Mesenchymal stem cell (in vitro differentiated cells and primary cell): ENCODE measurements around the gene CD2AP.

Experiments used
- DNase-seq: peaks from one replicate; pipeline ENCODE4 v3.0.0-alpha.2; 2013
- H2AFZ ChIP-seq: one replicate; pipeline ENCODE4 v1.6.1; 2013; ENCODE audit warnings: low read depth, mild to moderate bottlenecking, control low read depth, inconsistent platforms, low read length, moderate library complexity
- H2AK5ac ChIP-seq: 2 replicates; pipeline ENCODE4 v1.6.1; 2013; ENCODE audit warnings: low read length, moderate library complexity, mild to moderate bottlenecking, inconsistent platforms; ENCODE audit not compliant: severe bottlenecking
- H2BK120ac ChIP-seq: one replicate; pipeline ENCODE4 v1.6.1; 2013; ENCODE audit warnings: low read depth, mild to moderate bottlenecking, inconsistent platforms, low read length, moderate library complexity
- H2BK12ac ChIP-seq, 2 experiments: one replicate each; pipeline ENCODE4 v1.6.1; 2013; ENCODE audit warnings: inconsistent platforms in 2 of 2, low read length in 2 of 2, mild to moderate bottlenecking in 2 of 2, moderate library complexity in 2 of 2, control low read depth in 1 of 2
- H2BK15ac ChIP-seq: one replicate; pipeline ENCODE4 v1.6.1; 2013; ENCODE audit warnings: mild to moderate bottlenecking, low read depth, inconsistent platforms; ENCODE audit not compliant: poor library complexity, severe bottlenecking
- H2BK5ac ChIP-seq: 2 replicates; pipeline ENCODE4 v1.6.1; 2013; ENCODE audit warnings: low read depth, mild to moderate bottlenecking, low read length, control low read depth, inconsistent platforms; ENCODE audit not compliant: poor library complexity, severe bottlenecking
- H3K14ac ChIP-seq, 2 experiments: one replicate each; pipeline ENCODE4 v1.6.1; 2013; ENCODE audit warnings: inconsistent platforms in 2 of 2, low read length in 2 of 2, control low read depth in 1 of 2, mild to moderate bottlenecking in 1 of 2, moderate library complexity in 1 of 2
- H3K18ac ChIP-seq, 2 experiments: one replicate each; pipeline ENCODE4 v1.6.1; 2013; ENCODE audit warnings: inconsistent platforms in 2 of 2, low read length in 2 of 2, control low read depth in 1 of 2, low read depth in 1 of 2, mild to moderate bottlenecking in 1 of 2
- H3K23ac ChIP-seq, 2 experiments: one replicate each; pipeline ENCODE4 v1.6.1; 2013; ENCODE audit warnings: inconsistent platforms in 2 of 2, low read length in 2 of 2, mild to moderate bottlenecking in 2 of 2, moderate library complexity in 2 of 2, control low read depth in 1 of 2
- H3K27ac ChIP-seq: 2 replicates; pipeline ENCODE4 v1.5.1; 2013; ENCODE audit warnings: mild to moderate bottlenecking, moderate library complexity, low read length, control low read depth, inconsistent platforms; ENCODE audit not compliant: poor library complexity, severe bottlenecking
- H3K27me3 ChIP-seq, 2 experiments: 2 replicates each; pipeline versions ENCODE4 v1.6.1 to v1.7.0; 2013; ENCODE audit warnings: low read length in 2 of 2, mild to moderate bottlenecking in 2 of 2, moderate library complexity in 2 of 2, control low read depth in 1 of 2, inconsistent platforms in 1 of 2; ENCODE audit not compliant: control insufficient read depth in 1 of 2, insufficient read depth in 1 of 2
- H3K36me3 ChIP-seq, 2 experiments: 2 replicates each; pipeline versions ENCODE4 v1.6.1 to v1.7.0; 2013; ENCODE audit warnings: low read length in 2 of 2, control low read depth in 1 of 2, inconsistent platforms in 1 of 2, low read depth in 1 of 2, mild to moderate bottlenecking in 1 of 2; ENCODE audit not compliant: insufficient read depth in 2 of 2, control insufficient read depth in 1 of 2
- H3K4ac ChIP-seq, 2 experiments: one replicate each; pipeline ENCODE4 v1.6.1; 2013; ENCODE audit warnings: inconsistent platforms in 2 of 2, low read length in 2 of 2, mild to moderate bottlenecking in 2 of 2, moderate library complexity in 2 of 2, control low read depth in 1 of 2, low read depth in 1 of 2
- H3K4me1 ChIP-seq: 2 replicates; pipeline ENCODE4 v1.6.1; 2013; ENCODE audit warnings: low read depth, low read length, control low read depth; ENCODE audit not compliant: control insufficient read depth, insufficient read depth
- H3K4me2 ChIP-seq: 2 replicates; pipeline ENCODE4 v1.6.1; 2013; ENCODE audit warnings: low read length, mild to moderate bottlenecking, inconsistent platforms; ENCODE audit not compliant: poor library complexity, severe bottlenecking
- H3K4me3 ChIP-seq, 2 experiments: 2 replicates each; pipeline versions ENCODE4 v1.5.1 to v1.7.0; 2013; ENCODE audit warnings: low read length in 2 of 2, mild to moderate bottlenecking in 2 of 2, control low read depth in 1 of 2, low read depth in 1 of 2; ENCODE audit not compliant: insufficient read depth in 1 of 2
- H3K79me1 ChIP-seq: replicated peaks from 2 replicates; pipeline ENCODE4 v1.6.1; 2013; ENCODE audit warnings: mild to moderate bottlenecking, control low read depth, low read length, inconsistent platforms; ENCODE audit not compliant: poor library complexity, severe bottlenecking
- H3K9ac ChIP-seq: 2 replicates; pipeline ENCODE4 v1.7.0; 2013; ENCODE audit warnings: mild to moderate bottlenecking, low read length, moderate library complexity
- H3K9me3 ChIP-seq: 2 replicates; pipeline ENCODE4 v1.7.0; 2013; ENCODE audit warnings: mild to moderate bottlenecking, low read length; ENCODE audit not compliant: control insufficient read depth
- H4K8ac ChIP-seq: one replicate; pipeline ENCODE4 v1.6.1; 2013; ENCODE audit warnings: inconsistent platforms, mild to moderate bottlenecking, low read length, moderate library complexity
- H4K91ac ChIP-seq: one replicate; pipeline ENCODE4 v1.6.1; 2013; ENCODE audit warnings: mild to moderate bottlenecking, low read length, inconsistent platforms
- WGBS: methylation state at CpG from one replicate; pipeline ENCODE4 v1.1.7; 2013; ENCODE audit warnings: mixed read lengths; 5-methylcytosine and 5-hydroxymethylcytosine counted together

The CD2AP gene

GRCh38 chr6:47653706-47654105 lies 176.1 kb downstream of the CD2AP start:
- Histone ChIP-seq H3K27me3 (no peaks in the 10 kb centered on the region), H3K14ac (no peak overlapping the region)
- 84% methylated on average over 5 of the region's 5 CpGs for WGBS

GRCh38 chr6:47654255-47654654 lies 176.7 kb downstream of the CD2AP start:
- WGBS, result 84% methylated on average over 4 of the region's 4 CpGs

More at GRCh38 chr6:47653706-47654105, 176.1 kb downstream of the CD2AP start:
- Histone ChIP-seq H2AK5ac (peak overlapping the region; percentile 20), H2BK5ac (no peak overlapping the region), H3K4me1 (peaks cover 7% of the 10 kb centered on the region), H2BK15ac (peak overlapping the region; percentile 34), H3K4me3 (no peak overlapping the region), H4K91ac (no peak overlapping the region), H3K27ac (no peak overlapping the region), H3K4ac (no peak overlapping the region), H3K9ac (no peak overlapping the region), H3K79me1 (no peaks in the 10 kb centered on the region), H2BK120ac (no peak overlapping the region), H3K9me3 (no peaks in the 10 kb centered on the region), H3K4me2 (no peak overlapping the region), H2BK12ac (no peak overlapping the region), H3K18ac (no peak overlapping the region), H3K23ac (no peak overlapping the region), H3K36me3 (no peaks in the 10 kb centered on the region), H4K8ac (no peak overlapping the region), H2AFZ (no peak overlapping the region)
- no peak for DNase-seq

DNA sequence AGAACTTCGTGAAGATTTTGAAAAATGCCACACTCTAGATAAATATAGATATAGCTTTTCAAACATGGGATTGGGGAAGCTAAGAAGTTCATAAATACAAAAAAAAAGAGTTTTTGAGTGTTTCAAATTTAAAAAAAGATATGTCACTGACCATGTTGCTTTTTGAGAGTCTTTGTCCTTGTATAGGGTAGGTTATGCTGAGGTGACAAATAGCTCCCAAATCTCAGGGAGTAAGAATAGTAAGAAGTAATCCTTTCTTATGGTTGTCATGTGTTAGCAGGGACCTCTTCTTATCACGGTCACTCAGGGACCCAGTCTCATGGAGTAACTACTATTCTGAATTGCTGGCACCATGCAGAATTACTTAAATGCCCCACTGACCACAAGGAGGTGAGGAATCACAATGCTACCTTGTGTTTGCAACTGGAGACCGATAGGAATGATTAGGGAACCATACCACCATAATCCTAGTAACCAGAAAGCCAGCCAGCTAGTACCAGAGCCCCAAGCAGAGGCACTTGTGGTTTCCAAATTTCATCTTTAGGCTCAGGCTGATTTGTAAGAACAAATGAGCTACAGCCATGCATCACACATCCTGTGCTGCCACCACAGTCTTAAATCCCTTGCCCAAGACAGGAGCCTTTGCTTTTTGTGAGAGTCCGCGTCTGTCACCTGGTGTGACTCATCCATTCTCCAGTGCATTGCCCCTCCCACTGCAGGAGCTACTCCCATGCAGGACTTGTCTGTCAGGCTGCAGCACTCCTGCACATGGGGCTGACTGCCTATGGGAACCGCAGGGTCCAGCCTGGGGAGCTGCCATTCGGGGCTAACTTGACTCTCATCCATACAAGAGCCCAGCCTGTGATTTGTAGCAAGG lies 178.4 kb downstream of the CD2AP start:
- Histone ChIP-seq H2BK120ac (no peak overlapping the region), H2BK12ac (no peak overlapping the region), H3K27ac (no peak overlapping the region), H3K14ac (peak overlapping the region in 1 of 2 experiments; percentile 7), H3K9ac (no peak overlapping the region), H3K9me3 (no peaks in the 10 kb centered on the region), H3K4me1 (peaks cover 7% of the 10 kb centered on the region), H3K27me3 (peaks cover 0 to 5% of the 10 kb centered on the region in 2 experiments), H2AFZ (peak overlapping the region; percentile 46), H3K4me2 (no peak overlapping the region), H4K91ac (no peak overlapping the region), H3K23ac (no peak overlapping the region), H3K18ac (peak overlapping the region in 1 of 2 experiments; percentile 11), H3K4me3 (no peak overlapping the region), H3K4ac (no peak overlapping the region), H3K79me1 (no peaks in the 10 kb centered on the region), H3K36me3 (no peaks in the 10 kb centered on the region), H2BK5ac (no peak overlapping the region), H2BK15ac (no peak overlapping the region), H4K8ac (no peak overlapping the region), H2AK5ac (no peak overlapping the region)
- DNase-seq, result peak; percentile 65
- WGBS, result 39% methylated on average over 6 of the region's 7 CpGs

More at GRCh38 chr6:47654255-47654654, 176.7 kb downstream of the CD2AP start:
- Histone ChIP-seq H3K23ac (no peak overlapping the region), H3K14ac (no peak overlapping the region), H3K9ac (no peak overlapping the region), H2BK120ac (no peak overlapping the region), H3K27ac (no peak overlapping the region), H2AK5ac (no peak overlapping the region), H4K8ac (no peak overlapping the region), H3K18ac (no peak overlapping the region), H3K27me3 (no peaks in the 10 kb centered on the region), H3K4me1 (peaks cover 7% of the 10 kb centered on the region), H3K79me1 (no peaks in the 10 kb centered on the region), H2BK5ac (no peak overlapping the region), H2AFZ (no peak overlapping the region), H2BK15ac (no peak overlapping the region), H4K91ac (no peak overlapping the region), H2BK12ac (no peak overlapping the region), H3K4ac (no peak overlapping the region), H3K4me3 (no peak overlapping the region), H3K36me3 (no peaks in the 10 kb centered on the region), H3K9me3 (no peaks in the 10 kb centered on the region), H3K4me2 (no peak overlapping the region)
- DNase-seq, result no peak

DNA sequence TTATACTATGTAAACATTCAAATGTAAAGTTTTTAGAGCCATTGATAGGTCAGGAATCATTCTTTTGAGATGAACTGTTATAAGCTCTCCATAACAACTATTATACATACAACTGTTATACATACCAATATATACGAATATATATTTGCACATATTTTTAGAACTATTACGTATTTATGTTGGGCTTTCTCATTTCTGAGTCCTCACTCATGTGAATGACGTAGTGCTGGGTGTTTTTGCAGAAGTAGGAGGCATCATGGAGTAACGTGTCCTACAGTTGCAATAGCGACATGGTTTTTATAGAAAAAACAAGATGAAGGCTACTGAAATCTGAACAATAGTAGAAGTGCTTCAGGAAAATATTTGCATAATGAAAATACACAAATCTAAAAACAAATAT lies 184.4 kb downstream of the CD2AP start:
- no peak overlapping the region for H4K8ac ChIP-seq
- no peak overlapping the region for H4K91ac ChIP-seq
- H3K4me3 ChIP-seq, result no peak overlapping the region
- H2BK15ac ChIP-seq, result no peak overlapping the region
- no peak overlapping the region for H3K27ac ChIP-seq
- H3K9ac ChIP-seq, result no peak overlapping the region
- WGBS, result 75% methylated on average over 4 of the region's 5 CpGs
- H3K79me1 ChIP-seq, result no peaks in the 10 kb centered on the region
- no peak overlapping the region for H2BK12ac ChIP-seq
- no peaks in the 10 kb centered on the region for H3K9me3 ChIP-seq
- no peak overlapping the region for H2AK5ac ChIP-seq
- no peaks in the 10 kb centered on the region for H3K36me3 ChIP-seq
- no peak overlapping the region for H3K14ac ChIP-seq
- H3K4ac ChIP-seq, result no peak overlapping the region
- H2AFZ ChIP-seq, result no peak overlapping the region
- no peak overlapping the region for H3K23ac ChIP-seq
- H3K4me2 ChIP-seq, result no peak overlapping the region
- H2BK120ac ChIP-seq, result no peak overlapping the region
- no peak for DNase-seq
- H3K18ac ChIP-seq, result no peak overlapping the region
- peaks cover 0 to 11% of the 10 kb centered on the region in 2 experiments for H3K27me3 ChIP-seq
- no peak overlapping the region for H2BK5ac ChIP-seq
- H3K4me1 ChIP-seq, result peaks cover 1% of the 10 kb centered on the region
